HuH-7.5 (cell line): Measurements from ENCODE around the gene FNDC5.

ENCODE experiments used
- DNase-seq: peaks from one replicate; pipeline ENCODE4 v3.0.0; 2011; ENCODE audit warnings: low spot score

The FNDC5 gene

DNA sequence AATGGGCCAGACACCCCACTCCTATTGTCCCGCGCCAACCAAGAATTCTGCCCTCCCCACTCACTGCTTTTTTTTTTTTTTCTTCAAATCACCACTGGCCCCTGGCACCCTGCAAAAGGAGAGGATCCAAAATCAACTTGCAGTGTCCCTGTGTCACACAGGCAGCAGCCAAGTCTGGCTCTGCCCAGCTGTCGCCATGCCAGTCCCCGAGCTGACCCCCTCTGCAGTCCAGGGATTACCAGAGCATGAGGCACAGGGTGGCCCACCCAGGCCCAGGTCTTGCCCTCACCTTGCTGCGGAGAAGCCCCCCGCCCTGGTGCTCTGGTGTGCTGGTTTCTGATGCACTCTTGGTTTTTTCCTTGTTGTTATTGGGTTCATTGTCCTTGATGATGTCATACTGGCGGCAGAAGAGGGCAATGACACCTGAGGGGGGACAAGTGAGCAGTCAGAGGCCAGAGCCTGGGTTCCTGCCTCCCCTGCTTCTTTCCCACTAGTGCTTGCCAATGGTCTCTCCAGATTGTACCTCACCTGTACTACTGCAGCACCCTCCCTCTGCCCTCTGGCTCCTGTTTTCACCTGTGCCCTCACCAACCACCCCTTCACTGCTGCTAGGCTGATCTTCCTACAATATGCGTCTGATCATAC is 6.2 kb downstream of the FNDC5 start:
- no peak for DNase-seq

DNA sequence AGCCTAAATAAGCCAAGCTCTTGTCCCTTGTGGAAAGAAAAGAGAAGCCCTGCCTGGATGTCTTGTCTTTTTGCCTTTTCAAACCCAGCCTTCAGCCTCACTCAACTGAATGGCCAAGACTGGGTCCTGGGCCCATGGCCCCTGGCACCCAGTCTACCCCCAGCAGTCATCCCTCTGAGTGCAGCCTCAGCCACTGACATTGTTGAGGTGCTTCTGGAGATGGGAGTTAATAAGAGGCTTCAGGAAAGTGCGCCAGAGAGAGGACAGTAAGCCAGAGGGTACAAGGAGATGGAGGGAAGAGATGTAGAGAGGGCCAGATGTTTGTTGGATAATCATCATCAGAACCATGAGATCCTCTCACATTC is 6.8 kb downstream of the FNDC5 start:
- no peak for DNase-seq

DNA sequence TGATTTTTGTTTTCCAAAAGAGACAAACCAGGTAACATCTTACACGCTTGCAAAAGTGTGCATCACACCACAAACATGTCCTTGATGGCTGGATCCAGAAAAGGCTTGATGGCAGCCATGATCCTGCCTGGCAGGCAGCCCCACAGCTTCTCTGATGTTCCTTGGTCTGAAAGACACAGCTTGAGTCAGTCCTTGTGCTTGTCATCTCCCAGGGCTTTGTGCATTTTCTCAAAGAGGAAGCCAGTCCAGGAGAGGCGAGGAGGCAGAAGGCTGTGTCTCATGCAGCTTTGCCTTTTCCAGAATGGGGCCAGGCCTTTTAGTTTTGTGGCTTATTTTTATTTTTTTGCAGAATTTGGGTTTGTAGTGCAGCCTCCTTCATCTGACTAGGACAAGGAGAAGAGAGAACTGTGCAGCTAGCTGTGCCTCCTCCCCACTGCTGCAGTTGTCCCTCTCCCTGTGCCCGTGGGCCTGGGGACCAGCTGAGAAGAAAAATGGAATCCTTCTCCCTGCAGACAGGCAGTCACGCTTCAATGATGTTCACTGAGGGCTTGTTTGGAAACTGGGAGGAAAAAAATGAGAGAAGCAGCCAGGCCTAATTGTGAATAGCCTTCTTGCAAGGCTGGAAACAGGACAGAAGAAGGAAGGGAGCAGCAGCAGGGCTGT is 7.4 kb downstream of the FNDC5 start:
- no peak for DNase-seq

DNA sequence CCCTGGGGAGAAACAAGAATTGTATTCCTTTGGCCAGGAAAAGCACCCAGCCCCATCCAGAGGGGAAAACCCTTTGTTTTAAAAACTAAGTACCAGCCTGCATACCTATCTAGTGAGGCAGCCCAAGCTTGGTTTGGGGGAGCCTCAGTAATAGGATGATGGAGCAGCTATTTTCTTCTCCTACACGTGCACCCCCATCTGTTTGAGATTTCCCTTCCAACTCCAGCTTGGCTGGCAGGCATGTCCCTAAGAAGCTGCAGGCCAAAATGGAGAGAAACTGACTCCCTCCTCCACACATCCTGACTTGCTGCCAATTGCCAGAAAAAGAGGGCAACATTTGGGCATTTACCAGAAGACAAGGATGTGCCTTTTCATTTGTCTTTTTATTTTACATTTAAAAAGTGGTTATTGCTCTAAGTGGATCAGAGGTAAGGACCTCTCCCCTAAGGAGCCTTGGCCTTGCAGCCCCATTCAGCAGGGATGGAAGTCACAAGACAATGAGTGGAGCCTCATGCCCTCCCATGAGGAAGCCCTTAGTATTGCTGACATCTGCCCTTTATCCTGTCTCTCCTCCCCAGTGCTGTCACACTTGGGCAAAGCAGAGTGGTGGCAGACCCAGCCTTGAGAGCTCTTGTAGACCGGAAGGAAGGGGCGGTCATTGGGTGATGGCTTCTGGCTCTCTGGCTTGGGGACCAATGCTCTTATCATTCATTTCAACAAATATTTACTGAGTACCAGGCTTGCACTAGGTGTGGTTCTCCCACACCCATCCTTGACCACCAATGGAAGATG is 8.6 kb downstream of the FNDC5 start:
- DNase-seq = no peak

DNA sequence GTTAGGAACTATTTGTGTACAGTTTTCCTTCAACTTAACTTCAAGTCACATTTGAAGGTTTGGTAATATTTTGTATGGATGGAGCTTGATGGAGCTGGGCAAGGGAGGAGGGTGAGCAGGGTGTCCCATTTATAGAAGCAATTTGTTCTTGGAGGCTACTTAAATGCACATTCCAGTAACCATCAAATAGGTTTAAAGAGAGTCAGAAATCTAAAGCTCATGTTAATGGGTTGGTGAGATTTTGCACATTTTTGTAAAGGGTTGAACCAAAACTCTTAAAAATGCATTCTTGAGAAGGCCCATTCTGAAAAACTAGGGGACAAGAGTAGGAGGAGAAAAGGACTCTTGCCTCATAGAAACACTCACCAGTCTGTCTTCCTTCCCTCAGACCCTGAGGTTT is 10.1 kb downstream of the FNDC5 start:
- DNase-seq = no peak

DNA sequence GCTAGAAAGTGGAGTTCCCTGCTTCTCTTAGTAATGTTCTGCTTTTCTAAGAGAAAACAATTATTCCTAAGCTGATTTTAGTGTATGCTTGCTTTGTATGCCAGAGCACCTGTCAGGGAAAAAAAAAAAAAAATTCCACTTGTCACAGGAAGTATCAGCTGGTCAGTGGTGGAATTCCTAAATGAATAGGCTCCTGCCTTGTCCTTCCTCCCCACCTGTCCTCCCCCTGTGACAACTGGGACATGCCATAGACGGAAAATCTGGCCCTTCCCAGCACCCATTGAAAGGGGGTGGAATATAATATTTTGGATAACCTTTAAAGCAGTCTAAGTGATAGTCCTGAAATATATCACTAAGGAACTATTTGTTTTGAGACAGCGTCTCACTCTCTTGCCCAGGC is 10.8 kb downstream of the FNDC5 start:
- DNase-seq = no peak

DNA sequence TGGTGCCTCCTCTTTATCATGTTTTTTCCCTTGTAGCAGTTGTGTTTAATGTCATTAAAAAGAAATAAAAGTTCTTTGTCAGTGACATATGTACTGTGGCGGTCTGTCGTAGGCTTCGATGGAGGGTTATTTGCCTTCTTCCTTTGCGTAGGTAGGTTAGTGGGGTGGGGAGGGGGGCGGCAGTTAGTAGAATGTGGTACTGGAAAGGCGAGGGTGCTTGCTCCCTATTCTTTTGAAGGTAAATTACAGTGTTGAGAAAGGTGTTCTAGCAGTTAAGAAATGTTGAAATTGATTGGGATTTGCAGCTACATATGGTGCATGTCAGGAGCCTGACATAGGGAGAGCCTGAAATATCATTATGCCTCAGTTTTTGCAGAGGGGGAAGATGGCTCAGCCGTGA is 11.9 kb downstream of the FNDC5 start:
- no peak for DNase-seq

DNA sequence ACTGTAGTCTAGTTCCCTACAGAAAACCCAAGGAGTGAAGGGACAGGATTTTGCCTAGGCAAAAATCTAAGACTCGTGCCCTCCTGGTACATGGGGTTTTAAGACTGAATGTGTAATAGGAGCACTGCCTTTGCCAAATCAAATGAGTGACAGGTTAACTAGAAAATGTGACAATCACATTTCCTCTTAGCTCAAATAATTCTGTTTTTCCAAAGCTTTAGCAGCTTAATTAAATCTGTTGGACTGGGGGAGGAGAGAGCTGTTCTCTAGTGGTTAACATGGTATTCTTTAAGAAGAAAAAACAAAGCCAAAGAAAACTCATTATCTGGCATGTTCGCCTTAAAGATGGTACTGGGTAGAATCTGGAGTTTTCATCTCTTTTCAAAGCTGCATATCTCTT is 12.6 kb downstream of the FNDC5 start:
- DNase-seq = no peak

DNA sequence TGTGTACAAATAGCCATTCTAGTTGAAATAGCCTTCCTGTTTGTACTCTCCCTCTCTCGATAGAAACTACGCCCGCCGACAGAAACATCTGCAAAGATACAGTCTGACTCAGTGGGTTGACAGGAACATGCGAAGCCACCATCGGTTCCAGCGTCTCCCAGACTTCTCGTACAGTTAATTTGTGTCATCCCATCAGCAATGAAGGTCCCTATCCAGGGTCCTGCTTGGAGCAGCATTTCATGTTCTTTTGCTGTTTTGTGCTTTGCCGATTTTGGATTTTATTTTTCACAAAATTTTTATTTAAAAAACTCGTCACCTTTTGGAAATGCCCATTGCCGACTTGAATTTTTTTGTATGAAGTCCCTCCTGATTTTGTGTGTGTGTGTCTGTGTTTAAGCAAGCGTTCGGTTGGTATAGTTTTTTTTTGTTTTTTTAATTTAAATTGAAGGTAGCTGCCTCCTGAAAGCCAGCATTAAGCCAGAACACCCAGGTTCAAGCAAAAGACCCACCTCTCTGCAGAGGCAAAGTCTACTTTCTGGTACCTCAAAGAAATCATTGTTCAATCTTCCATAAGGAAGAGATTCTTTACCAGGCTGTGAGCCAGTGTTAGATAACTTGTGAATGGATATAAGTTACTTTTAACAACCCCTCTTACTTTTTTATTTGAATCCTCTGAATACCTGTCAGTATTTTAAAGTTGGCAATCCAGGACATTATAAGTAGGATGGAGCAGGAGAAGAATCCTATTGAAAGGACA is 14.7 kb downstream of the FNDC5 start:
- no peak for DNase-seq

DNA sequence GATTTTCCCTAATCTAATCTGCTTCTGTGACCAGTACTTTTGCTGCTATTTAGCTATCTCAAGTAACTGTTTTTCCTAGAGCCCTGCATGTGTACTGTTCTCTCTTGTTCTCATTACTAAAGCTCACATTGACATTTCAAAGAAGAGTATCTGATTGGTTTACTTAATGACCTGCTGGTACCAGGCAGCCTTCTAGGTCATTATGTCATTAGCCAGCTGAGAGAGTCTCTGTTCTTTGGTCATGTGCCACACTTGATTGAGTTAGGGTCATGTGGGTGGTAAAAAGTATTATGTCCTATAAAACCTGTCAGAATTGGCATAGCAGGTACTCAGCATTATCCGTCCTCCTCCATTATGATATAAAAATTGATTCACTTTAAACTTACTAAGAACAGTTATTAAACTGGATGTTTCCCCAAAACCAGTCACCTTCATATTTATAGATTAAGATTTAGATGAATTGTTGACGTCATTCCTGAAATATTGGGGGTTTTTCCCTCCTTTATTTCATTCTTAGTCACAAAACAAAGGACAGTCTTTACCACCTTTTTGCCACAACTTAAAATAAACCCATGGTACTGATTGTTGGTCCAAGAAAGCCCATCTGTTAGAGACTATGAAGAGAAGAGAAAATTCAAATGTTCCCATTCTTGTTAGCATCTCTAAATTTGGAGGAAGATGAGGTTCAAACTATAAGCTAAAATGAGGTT is 22.2 kb downstream of the FNDC5 start:
- DNase-seq = no peak

DNA sequence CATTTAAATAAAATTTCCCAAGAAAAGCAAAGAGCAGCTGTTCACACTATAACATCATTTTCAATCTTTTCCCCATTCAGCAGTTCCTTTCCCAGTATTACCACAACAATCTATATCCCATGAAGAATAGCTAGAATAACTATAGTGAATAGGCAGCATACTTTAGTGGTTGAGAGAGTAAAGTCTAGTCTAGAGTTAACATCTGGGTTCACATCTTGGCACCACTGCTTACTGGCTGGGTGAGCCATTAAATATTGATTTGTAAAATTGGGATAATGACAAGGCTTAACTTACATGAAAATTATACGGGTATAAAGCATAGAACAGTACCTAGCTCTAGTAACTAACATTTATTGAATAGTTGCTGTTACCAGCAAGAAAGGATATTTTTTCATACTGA is 38.8 kb downstream of the FNDC5 start:
- no peak for DNase-seq

DNA sequence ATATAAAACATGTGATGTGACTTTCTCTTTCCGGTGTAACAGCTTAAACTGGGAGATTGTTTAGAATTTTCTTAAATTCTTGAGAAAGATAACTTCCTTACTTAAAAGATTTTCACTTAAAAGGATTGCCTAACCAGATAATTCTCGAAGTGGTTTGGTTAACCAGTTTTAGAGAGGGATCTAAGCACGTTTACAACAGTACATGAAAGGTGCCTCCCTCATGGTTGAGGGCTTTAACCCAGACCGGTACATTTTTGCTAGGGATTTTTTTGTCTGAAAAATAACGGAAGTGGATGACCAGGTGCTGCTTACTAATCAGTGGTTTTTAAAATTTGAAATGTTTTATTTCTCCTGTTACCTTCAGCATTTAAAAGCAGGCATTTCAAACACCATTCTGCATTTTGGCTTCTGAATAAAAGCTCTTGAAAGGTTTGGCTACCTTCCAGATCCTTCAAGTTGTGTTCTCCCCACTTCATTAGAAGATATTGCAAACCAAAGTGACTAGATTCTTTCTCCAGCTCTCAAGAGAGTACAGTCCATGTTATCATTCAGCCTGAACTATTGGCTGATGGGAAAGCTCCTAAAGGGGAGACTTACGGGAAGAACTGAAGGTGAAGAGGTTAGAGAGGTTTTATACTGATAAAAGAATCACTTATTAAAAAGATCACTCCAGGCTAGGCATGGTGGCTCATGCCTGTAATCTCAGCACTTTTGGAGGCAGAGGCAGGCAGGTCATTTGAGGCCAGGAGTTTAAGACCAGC is 40.4 kb downstream of the FNDC5 start:
- DNase-seq = no peak

DNA sequence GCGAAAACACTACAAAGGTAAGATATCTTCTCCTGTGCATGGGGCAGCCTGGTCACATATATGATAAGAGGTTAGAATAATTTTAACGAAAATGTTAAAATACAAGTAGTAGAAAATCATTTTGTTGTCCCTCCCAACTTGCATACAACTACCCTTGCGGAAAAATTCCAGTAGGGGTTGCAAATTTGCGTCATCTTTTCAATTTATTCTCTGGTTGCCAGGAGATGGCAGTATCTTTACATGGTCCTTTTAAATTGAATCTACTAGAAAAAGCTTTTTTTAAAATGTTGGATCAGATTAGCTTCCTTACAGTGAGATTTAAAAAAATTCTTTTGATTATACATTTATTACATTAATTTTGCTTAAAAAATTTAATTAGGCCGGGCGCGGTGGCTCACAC is 42.4 kb downstream of the FNDC5 start:
- DNase-seq = no peak

DNA sequence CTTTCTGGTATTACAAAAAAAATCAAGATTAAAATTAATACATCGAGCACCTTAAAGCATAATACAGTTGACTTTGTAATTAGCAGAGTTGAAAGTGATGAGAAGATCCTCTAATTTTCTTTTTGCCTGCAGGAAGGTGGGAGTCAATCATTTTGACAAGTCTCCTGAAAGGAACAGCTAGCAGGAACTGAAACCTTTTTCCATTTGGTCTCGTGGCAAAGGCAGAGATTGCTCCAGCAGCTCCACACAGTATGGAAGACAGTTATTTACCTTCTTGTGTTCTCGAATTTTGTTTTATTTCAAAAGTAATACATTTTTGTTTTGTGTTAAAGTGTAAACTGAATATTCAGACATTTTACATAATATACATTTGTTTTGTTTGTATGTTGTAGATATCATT is 45.5 kb downstream of the FNDC5 start:
- DNase-seq = no peak

DNA sequence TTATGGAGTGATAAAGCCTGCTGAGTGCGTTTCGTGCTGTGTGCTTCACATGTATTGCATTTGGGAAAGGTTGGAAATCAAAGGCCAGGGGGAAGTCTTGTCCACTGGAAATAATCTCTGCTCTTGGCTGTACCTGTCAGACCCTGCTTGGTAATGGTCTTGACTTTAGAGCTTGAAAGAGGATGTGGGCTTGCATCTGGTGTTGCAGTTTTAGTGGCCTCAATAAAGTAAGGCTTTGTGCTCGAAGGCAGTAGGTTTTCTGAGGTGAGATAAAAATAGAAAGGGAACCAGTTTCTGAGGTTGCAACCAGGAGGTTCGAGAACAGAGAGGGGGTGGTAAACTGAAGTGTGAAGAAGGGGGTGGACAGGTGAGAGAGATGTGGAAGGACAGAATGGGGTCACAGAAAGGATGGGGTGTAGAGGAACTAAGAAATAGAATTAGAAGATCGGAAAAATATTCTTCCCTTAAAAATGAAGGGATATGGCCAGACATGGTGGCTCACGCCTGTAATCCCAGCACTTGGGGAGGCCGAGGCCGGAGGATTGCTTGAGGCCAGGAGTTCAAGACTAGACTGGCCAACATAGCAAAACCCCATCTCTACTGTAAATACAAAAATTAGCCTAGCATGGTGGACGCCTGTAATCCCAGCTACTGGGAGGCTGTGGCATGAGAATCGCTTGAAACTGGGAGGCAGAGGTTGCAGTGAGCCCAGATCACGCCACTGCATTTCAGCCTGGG is 51.7 kb downstream of the FNDC5 start:
- DNase-seq = no peak

DNA sequence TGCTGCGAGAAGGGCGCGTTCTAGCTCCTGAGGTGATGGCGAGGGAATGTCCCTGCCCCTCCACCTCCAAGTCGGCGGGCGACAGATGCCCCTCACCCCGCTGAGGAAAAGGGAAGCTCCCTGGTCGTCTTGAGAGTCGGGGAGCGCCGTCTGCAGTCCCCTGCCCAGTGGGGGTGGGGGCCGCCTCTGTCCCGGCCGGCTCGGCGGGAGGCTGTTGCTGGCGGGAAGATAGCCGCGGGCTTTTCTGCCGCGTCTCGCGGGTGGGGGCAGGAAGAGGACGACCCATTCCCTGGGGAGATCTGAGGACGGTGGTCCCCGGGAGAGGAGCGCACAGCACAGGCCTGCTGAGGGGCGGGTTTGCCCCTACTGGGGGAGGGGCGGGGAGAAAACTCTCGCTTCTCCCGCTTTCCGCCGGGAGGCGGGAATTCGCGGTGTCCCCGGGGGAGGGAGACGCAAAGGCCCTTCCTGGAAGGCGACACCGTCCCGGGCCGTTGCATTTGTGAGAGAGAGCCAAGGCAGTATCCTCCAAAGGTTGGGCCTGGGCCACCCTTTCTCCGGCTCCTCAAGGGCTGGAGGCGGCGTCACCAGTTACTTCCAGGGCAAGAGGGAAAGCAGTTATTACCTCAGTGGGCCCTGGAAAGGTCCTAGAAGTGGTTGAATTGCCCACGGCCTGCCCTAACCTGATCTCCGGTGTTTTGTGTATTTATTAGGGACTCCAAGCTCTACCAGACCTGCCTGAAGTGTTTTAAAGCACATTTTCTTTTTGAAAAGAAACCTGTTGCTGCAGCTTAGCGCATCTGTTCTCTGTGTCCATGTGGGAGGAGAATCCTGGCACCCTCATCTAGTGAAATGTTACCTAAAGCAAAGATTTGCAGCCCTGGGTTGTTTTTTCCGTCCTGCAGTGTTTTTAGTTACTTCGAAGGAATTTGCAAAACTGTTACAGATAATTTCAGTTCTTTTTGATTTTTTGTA is 52.6 kb downstream of the FNDC5 start:
- DNase-seq = peak; percentile 61

DNA sequence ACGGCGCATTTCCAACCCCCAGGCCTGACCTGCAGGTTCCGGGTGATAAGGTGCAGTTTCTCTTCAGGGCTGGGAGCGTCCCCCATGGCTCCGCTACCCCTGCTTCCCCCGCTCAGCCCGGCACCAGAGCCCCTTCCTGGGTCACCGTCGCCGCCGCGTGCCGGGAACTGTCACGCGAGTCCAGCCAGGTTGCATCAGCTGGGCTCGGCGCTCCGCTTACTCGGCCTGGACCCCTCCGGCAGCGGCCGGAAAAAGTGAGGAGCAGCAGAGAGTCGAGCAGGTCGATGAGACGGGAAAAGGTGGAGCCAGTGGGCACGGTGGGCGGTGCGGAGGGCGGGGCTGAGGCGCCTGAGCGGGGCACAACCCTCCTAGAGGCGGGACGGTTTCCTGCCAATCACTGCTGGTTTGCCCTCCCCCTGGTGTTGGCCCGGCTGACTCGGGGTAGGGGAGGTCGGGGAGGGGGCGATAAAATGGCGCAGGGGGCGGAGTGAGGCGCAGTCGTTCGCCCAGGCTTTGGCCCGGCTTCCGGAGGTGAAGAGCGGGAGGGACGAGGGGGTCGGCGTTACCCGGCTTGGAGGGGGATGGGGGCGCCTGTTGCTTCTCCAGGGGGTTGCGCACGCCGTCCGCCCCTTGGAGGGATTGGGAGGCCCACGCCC is 53.4 kb downstream of the FNDC5 start, which contains the start of the genes S100PBP and YARS1:
S100PBP (plus strand) TSS at position 495 of the 656 bp plus-strand sequence. CDS start 8,447 bp downstream, outside the sequence.
YARS1 (minus strand) TSS at position 200 of the 656 bp plus-strand sequence; CDS start at position 86, 114 bp downstream.
- DNase-seq = peak; percentile 91

DNA sequence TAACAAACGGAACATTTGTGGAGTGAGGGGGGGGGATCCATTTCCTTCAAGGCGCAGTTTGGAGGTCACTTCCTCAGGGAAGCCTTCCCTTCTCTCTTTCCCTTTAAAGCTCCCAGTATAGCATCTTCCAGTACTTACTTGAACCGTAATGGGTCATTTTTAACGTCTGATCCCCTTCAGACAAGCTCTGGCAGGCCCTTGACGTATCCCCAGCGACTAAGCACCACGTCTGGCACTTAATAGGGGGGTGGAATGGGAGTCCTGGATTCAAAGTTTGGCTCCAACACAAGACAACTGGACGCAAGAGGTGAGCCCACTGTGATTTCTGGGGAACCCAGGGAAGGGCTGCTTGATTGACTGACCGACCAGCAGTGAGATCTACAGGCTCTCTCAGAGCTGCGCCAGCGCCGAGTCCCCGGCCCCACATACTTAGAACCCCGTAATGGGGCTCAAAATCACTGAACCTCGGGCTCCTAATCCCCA is 54.0 kb downstream of the FNDC5 start:
- peak; percentile 35 for DNase-seq
